Stimulated activated CD4-positive, alpha-beta T cell treated with anti-CD3 and anti-CD28 coated beads, Interleukin-2, amount 100 ng/mL, for 4 hours (primary cell): ENCODE results near the gene JAM3.

Source experiments
- DNase-seq: peaks from one replicate; pipeline ENCODE4 v3.0.0-alpha.2; 2020; ENCODE audit warnings: low read depth

JAM3 gene

DNA sequence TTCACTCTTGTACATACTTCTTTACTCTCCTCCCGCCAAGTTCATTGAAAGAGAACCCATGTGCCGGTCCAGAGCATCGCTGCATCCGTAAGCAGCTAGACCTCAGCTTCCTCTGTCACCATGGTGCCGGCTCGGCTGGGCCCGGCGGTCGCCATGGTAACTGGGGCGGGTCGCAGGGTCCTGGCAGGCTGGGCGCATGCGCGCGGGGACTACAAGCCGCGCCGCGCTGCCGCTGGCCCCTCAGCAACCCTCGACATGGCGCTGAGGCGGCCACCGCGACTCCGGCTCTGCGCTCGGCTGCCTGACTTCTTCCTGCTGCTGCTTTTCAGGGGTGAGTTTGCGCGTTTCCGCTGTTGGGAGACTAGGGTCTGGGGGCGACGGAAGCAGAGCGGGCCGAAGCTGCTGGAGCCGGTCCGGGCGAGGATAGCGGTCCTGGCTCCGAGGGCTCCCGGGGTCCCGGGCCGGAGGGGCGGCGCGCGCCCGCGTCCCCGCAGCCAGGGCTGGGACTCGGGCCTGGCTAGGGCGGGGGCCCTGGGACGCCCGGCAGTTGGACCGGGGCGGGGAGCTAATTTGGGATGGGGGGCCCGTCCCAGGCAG, at the start of gene JAM3:
Gene JAM3 (plus strand): TSS at position 244 of the 597 bp plus-strand sequence. CDS start 12 bp downstream, at position 256.
- DNase-seq: peak; percentile 94

DNA sequence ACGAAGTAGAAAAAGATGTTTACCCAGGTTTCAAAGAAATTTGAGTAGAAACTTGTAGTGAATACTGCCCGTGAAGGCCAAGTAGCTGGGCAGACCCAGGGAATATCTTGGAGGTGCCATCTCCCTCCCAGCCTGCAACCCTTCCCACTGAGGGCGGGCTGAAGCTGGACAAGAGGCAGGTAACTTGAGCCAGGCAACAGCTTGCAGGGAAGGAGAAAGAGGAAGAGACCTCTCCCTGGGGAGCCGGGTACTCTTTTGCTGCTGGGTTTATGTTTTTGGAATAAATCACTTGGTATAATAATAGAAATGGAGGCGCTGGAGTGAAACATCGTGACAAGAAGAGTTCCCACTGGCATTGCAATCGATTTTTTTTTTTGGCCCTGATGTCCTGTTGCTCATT, 49.4 kb upstream of the JAM3 start:
- no peak for DNase-seq

GRCh38 chr11:134020598-134020997, 48.3 kb upstream of the JAM3 start:
- DNase-seq: no peak

DNA sequence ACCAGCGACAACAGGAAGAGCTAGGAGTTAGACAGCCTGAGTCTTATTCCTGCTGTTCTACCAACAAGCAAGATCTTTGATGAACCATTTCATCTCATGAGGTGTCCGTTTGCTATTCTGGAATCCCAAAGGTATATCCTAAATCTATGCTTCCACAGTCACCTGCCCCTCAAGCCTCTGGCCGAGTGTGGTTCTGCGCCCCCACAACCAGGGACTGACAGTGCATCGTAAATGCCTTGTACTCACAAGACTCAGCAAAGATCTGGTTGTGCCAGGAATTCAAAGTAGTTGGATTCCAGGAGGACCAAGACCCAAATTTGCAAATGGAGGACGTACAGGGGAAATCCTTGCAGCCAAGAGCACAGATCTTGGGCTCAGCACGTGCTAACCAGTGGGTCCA, 47.5 kb upstream of the JAM3 start:
- DNase-seq: no peak

GRCh38 chr11:134022748-134023147, 46.1 kb upstream of the JAM3 start:
- DNase-seq: no peak

GRCh38 chr11:134024420-134025081, 44.3 kb upstream of the JAM3 start:
- DNase-seq: no peak

- no peak for DNase-seq
Observed at GRCh38 chr11:134025082-134025429, 43.8 kb upstream of the JAM3 start.

GRCh38 chr11:134026655-134027343, 42.1 kb upstream of the JAM3 start:
- no peak for DNase-seq

GRCh38 chr11:134027671-134028070, 41.2 kb upstream of the JAM3 start:
- DNase-seq: no peak

- no peak for DNase-seq
Observed at GRCh38 chr11:134028368-134028920, 40.4 kb upstream of the JAM3 start.

DNA sequence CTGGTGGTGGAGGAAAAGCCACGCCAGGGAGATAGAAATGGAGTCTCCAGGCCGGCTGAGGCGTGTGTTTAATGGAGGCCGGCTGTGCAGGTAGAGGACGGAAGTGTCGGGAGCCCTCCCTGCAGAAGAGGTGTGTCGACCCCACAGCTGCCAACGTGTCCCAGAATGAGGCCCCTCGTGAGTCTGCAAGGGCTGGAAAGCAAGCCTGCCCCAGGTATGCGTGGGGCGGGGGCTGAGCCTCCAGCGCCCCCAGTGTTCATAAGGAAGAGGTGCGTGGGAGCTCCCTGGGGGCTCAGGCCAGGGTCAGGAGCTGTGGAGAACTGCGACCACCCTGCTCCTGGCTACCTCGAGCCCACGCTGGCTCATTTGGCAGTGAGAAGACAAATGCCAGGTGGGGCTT, 38.0 kb upstream of the JAM3 start:
- DNase-seq: no peak

DNA sequence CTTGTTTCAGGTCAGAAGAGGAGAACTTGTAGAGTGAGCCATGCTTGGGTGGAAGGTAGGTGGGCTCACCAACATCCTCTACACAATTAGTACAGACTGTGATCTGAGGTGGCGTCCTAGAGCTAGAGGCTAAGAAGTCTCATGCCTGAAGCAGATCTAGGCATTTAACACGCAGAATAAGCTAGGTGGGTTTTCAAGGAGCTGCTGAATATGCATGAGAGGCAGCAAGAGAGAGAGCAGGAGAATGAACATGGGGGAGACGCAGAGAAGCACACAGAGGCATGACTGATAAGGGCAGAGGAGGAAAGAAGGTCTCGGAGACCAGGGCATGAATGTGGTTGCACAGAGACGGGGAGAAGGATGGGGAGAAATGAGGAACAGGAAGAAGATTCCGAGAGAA, 36.8 kb upstream of the JAM3 start:
- DNase-seq: no peak

- DNase-seq: no peak
Observed at GRCh38 chr11:134032501-134033091, 36.3 kb upstream of the JAM3 start.

DNA sequence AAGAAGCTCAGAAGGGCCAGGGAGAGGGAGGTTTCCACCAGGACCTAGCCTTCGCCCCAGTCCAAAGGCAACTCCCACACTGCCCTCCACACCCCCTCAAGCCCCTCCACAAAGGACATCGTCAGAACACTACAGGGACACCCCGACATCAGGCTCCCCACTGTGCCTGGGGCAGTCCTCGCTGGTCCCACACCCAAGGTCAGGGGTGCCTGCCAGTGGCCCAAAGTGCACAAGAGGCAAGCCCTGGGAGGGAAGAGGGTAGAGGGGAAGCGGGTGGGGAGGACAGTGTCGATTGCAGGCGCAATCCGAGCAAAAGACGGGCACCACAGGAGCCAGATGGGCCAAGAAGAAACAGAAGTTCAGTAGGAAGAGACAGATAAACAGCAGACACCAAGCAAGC, 35.6 kb upstream of the JAM3 start:
- DNase-seq: no peak

DNA sequence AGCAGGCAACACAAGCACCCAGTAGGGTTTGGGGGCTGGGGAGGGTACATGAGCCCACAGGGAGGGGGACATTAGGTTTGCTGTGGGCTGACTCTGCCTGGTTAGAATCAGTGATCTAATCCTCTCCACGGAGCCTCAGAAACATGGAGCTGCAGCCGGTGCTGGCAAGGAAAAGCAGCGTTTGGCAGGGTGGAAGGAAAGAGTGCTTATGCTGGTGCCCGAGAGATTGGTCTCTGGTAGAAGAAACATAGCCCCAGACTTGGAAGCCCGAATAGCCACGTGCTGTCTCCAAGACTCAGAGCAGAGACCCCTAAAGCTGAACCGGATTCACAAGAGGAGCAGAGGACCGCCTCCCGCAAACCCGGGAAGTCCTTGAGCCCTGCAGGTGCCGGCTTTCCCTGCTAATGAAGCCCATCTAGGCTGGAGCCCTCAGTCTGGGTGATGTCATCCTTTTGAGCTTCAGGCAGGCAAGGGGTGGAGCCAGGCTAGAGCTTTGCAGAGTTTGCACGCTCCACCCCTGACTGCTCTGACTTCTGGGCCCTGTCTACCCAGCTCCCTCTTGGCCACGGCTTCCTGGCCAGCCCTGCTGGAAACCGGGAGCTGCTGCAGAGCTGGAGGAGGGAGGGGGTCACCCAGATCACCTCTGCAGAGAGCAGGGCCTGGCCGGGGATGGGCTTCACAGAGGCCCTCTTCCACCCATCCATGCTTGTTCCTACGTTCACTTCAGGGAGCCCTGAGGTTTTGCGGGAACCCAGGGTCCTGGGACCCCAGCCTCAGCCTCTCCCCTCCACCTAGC, 35.0 kb upstream of the JAM3 start:
- DNase-seq: peak; percentile 52

DNA sequence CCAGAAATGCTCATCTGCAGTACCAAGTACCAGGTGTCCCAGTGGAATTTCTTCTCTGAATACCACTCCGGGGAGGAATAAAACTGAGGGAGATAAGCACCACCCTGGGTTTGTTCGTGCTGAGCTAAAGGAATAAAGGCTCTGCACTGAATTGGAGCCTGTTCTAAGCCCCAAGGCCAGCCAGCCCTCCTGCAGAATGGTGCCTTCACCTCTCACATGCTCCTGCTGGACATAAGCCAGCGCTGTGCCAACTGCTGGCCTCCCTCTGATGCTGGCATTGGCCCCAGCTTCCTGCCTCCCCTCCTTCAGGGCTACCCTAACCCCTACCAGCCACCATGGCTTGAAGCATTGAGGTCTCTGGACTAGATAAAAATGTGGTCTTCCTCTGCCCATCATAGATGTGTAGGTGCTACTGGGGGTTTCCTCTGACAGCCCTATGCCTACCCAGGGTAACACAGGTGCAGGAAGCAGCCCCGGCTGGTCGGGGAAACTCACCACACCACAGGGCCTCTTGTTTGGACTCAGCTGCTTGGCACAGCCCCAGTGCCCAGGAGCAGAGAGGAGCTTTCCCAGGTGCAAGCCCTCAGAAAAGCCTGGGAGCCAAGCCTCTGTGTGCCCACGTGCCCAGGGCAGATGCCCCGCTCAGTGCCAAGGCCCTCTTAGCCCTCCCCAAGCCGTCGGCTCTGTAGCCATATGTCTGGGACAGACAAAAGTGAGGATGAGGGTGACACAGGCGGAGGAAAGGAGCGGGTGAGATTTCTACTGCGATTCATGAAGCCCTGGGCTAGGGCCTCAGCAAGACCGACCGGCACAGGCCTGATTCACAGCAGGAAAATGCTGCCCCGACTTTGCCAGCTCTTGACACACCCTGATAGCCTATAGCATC, 34.1 kb upstream of the JAM3 start:
- DNase-seq: no peak

DNA sequence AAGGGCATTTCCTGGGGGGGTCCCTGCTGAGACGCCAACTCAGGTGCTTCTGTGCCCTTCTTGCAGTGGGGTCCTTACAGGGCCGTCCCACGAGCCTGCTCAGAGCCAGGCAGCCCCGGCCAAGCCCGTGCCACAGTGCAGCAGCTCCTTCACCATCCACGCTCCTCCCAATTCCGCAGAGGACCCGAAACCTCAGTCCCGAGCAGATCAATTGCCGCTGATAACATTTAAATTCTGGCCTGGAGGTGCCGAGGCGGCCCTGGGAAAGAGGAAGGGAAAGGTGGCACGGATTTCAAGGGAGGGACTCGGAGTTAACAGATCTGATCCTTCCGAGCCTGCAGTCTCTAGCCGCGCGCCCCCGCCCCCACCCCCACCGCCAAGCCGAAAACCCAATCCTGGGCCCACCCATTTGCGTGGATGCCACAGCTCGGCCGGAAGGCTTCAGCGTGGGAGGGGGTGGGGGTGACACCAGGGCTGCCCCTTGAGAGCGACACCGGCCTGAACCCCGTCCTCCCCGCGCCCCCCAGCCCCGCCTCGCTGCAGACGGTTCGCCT, 32.3 kb upstream of the JAM3 start:
- no peak for DNase-seq

- peak; percentile 42 for DNase-seq
Observed at GRCh38 chr11:134037046-134037908, 31.6 kb upstream of the JAM3 start.

GRCh38 chr11:134038897-134039470, 29.9 kb upstream of the JAM3 start:
- no peak for DNase-seq
